GM21528 (cell line): ENCODE measurements around the gene ST3GAL4.

Experiments used
- ATAC-seq: cut with Tn5 transposase; IDR thresholded peaks from one replicate; pipeline ENCODE4 v1.9.1; 2021; ENCODE audit warnings: mild to moderate bottlenecking, moderate library complexity; ENCODE audit not compliant: unreplicated experiment, low FRiP score

ST3GAL4 gene

GRCh38 chr11:126328938-126329643 is 26.4 kb upstream of the ST3GAL4 start:
- ATAC-seq, result no peak

GRCh38 chr11:126329644-126330211 is 25.8 kb upstream of the ST3GAL4 start:
- ATAC-seq, result no peak

- no peak for ATAC-seq
Observed at GRCh38 chr11:126331286-126331685, 24.2 kb upstream of the ST3GAL4 start.

GRCh38 chr11:126332221-126332711 is 23.2 kb upstream of the ST3GAL4 start:
- no peak for ATAC-seq

- no peak for ATAC-seq
Observed at GRCh38 chr11:126333142-126333541, 22.3 kb upstream of the ST3GAL4 start.

- no peak for ATAC-seq
Observed at GRCh38 chr11:126334659-126335462, 20.6 kb upstream of the ST3GAL4 start.

GRCh38 chr11:126335463-126335760 is 20.1 kb upstream of the ST3GAL4 start:
- no peak for ATAC-seq

GRCh38 chr11:126336138-126336541 is 19.3 kb upstream of the ST3GAL4 start:
- ATAC-seq, result no peak

- ATAC-seq, result no peak
Observed at GRCh38 chr11:126336671-126337101, 18.8 kb upstream of the ST3GAL4 start.

GRCh38 chr11:126337126-126337473 is 18.4 kb upstream of the ST3GAL4 start:
- no peak for ATAC-seq

GRCh38 chr11:126337474-126338241 is 17.8 kb upstream of the ST3GAL4 start:
- ATAC-seq, result no peak

- ATAC-seq, result no peak
Observed at GRCh38 chr11:126338346-126339055, 17.0 kb upstream of the ST3GAL4 start.

GRCh38 chr11:126339073-126339862 is 16.2 kb upstream of the ST3GAL4 start:
- ATAC-seq, result no peak

- no peak for ATAC-seq
Observed at GRCh38 chr11:126339863-126340434, 15.5 kb upstream of the ST3GAL4 start.

- no peak for ATAC-seq
Observed at GRCh38 chr11:126340960-126341606, 14.4 kb upstream of the ST3GAL4 start.

- ATAC-seq, result no peak
Observed at GRCh38 chr11:126341760-126342161, 13.7 kb upstream of the ST3GAL4 start.

- ATAC-seq, result no peak
Observed at GRCh38 chr11:126343051-126343450, 12.4 kb upstream of the ST3GAL4 start.
